ENCODE measurements around the gene ANXA8L1.
"Not testable (repeated sequence)": the region's sequence is repeated elsewhere in the genome, so short reads cannot be mapped to it uniquely, and the experiment has no call there.

The ANXA8L1 gene

DNA sequence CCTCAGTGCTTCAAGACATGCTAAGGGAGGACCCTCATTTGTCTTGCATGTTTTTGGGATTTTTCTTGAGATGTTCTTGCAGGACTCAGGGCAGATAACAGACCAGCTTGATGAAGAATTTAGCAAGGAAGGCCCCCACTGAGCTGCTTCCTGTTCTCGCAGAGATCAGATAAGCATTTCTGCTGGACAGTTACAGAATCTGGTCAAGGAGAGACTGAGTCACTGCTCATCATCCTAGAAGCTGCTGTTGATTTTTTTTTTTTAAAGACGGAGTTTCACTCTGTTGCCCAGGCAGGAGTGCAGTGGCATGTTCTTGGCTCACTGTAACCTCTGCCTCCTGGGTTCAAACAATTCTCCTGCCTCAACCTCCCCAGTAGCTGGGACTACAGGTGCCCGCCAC is 1.2 kb upstream of the ANXA8L1 start:
- not testable (repeated sequence) for H3K9me3 ChIP-seq (ENCODE audit: control insufficient read depth, low read length); H3K36me3 ChIP-seq (ENCODE audit: control insufficient read depth, insufficient read depth, low read length, severe bottlenecking); H3K4me3 ChIP-seq (ENCODE audit: low read length); H3K9ac ChIP-seq (ENCODE audit: low read length); H3K27me3 ChIP-seq (replicated peaks; ENCODE audit: control insufficient read depth, insufficient read depth, low read length); H3K4me1 ChIP-seq (ENCODE audit: control insufficient read depth, insufficient read depth, low read length); DNase-seq (ENCODE audit: low read depth)

DNA sequence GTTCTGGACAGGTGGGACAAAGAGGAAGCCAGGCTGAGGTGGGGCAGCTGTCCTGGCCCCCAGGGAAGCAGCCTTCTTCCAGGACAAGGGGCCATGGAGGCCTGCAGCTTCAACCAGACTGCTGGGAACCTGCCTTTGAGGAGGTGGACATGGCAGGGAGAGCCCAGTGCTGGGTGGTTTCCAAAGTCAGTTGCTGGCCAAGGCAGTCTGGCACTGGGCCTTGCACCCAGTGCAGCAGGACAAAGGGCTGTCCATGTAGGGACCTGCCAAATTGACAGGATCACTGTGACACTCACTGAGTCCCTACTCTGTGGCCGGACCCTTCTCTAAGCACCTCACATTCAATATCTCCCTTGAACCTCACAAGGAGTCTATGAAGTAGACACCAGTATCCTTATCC is 1.4 kb downstream of the ANXA8L1 start:
- H3K27me3 ChIP-seq (replicated peaks; ENCODE audit: control insufficient read depth, insufficient read depth, low read length); H3K9me3 ChIP-seq (ENCODE audit: control insufficient read depth, low read length); H3K4me3 ChIP-seq (ENCODE audit: low read length); H3K9ac ChIP-seq (ENCODE audit: low read length); H3K36me3 ChIP-seq (ENCODE audit: control insufficient read depth, insufficient read depth, low read length, severe bottlenecking); H3K4me1 ChIP-seq (ENCODE audit: control insufficient read depth, insufficient read depth, low read length); DNase-seq (ENCODE audit: low read depth): not testable (repeated sequence)

DNA sequence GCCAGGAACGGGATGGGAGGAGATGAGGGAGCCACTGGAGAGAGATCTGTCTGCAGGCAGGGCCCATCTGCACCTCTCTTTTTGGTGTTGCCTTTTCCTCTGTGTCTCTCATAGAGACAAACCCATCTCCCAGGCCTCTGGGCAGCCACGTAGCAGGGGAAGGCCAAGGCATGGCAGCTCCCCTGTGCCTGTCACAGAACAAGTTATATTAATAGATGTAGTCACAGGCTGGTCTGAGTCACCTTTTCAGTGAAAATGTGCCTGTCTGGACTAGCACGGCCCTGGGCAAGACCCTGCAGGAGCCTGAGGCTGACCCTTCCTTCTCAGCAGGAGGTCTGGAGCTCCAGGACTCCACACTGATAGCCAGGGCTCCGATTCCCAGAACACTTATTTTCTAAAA is 2.1 kb downstream of the ANXA8L1 start:
- DNase-seq (ENCODE audit: low read depth); H3K4me1 ChIP-seq (ENCODE audit: control insufficient read depth, insufficient read depth, low read length); H3K9me3 ChIP-seq (ENCODE audit: control insufficient read depth, low read length); H3K4me3 ChIP-seq (ENCODE audit: low read length); H3K36me3 ChIP-seq (ENCODE audit: control insufficient read depth, insufficient read depth, low read length, severe bottlenecking); H3K27me3 ChIP-seq (replicated peaks; ENCODE audit: control insufficient read depth, insufficient read depth, low read length); H3K9ac ChIP-seq (ENCODE audit: low read length): not testable (repeated sequence)

DNA sequence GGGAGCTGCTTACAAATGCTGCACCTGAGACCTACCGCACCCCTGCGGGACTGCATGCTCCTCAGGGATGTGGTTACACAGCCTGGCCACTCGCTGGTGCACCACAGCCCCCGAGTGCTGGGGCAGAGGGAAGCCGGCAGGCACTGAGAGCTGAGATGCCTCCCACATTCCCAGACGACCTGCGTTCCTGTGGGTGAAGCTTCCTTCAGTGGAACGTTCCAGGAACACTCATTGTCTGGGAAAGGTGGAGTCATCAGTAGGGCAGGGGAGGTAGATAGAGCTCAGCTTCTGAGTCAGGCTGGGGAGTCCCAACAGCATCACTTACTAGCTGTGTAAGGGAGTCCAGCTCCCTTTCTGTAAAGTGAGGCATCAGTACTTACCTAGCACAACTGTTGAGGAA is 2.5 kb downstream of the ANXA8L1 start:
- H3K4me3 ChIP-seq (ENCODE audit: low read length); H3K27me3 ChIP-seq (replicated peaks; ENCODE audit: control insufficient read depth, insufficient read depth, low read length); H3K9ac ChIP-seq (ENCODE audit: low read length); H3K4me1 ChIP-seq (ENCODE audit: control insufficient read depth, insufficient read depth, low read length); H3K9me3 ChIP-seq (ENCODE audit: control insufficient read depth, low read length); H3K36me3 ChIP-seq (ENCODE audit: control insufficient read depth, insufficient read depth, low read length, severe bottlenecking); DNase-seq (ENCODE audit: low read depth): not testable (repeated sequence)

DNA sequence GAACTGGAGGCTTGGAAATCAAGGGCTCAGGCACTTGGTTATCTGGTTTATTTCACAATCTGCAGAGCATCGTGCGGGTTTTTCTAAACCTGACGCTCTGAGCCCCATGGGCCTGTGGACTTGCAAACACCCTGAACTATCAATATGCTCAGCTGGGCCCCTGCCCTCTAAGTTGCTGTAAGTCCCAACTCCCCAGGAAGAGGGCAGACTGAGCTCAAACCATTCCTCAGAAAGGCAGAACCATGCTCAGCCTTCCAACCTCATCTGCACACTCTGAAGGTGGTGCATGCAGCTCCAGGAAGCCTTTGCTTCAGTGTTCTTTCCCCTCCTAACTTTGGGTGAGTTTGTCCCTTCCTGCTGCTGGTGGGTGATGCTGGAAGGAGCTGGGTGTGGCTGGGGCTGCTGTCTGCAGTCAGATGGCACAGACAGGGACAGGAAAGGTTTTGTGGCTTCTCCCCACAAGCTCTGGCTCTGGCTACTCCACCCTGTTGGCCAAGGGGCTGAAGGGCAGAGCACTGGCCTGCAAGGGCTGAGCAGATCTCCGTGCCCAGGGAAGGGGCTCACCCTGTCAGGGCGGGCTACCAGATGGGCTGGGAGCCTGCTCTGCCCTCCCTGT is 3.8 kb downstream of the ANXA8L1 start:
- H3K4me1 ChIP-seq (ENCODE audit: control insufficient read depth, insufficient read depth, low read length); DNase-seq (ENCODE audit: low read depth); H3K36me3 ChIP-seq (ENCODE audit: control insufficient read depth, insufficient read depth, low read length, severe bottlenecking); H3K9me3 ChIP-seq (ENCODE audit: control insufficient read depth, low read length); H3K4me3 ChIP-seq (ENCODE audit: low read length); H3K9ac ChIP-seq (ENCODE audit: low read length); H3K27me3 ChIP-seq (replicated peaks; ENCODE audit: control insufficient read depth, insufficient read depth, low read length): not testable (repeated sequence)

DNA sequence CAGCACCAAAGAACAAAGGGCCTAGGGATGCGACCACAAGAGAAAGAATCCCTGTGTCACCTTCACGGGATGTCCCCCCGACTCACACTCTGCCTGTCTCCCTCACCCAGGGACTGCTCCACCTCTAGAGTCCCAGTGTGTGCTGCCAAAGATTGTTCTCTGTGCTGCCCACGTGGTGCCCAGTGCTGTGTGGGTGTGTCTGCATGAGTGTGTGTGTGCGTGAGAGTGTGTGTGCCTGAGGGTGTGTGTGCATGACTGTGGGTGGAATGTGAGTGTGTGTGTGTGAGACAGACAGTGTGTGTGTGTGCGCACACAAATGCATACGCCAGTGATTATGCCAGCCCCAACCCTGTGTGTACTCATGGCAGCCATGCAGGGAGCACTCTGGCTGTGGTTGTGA is 10.3 kb downstream of the ANXA8L1 start:
- H3K36me3 ChIP-seq (ENCODE audit: control insufficient read depth, insufficient read depth, low read length, severe bottlenecking); H3K27me3 ChIP-seq (replicated peaks; ENCODE audit: control insufficient read depth, insufficient read depth, low read length); DNase-seq (ENCODE audit: low read depth); H3K9ac ChIP-seq (ENCODE audit: low read length); H3K4me1 ChIP-seq (ENCODE audit: control insufficient read depth, insufficient read depth, low read length); H3K9me3 ChIP-seq (ENCODE audit: control insufficient read depth, low read length); H3K4me3 ChIP-seq (ENCODE audit: low read length): not testable (repeated sequence)

DNA sequence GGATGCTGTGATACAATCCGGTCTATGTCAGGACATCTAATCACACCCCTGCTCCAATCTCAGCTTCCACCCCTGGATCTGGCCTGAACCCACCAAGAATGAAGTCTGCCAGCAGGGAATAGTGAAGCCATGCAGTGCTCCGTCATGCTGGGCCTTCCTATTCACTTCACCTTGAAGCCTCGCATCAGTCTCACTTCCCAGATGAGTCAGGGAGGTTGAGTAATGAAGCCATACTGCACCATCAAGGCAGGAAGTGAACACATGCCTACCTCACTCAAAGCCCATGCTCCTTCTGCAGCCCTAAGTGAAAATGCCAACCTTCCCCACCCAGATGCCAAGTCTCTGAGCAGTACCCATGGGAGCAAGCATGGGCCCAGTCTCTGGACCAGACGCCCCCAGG is 11.1 kb downstream of the ANXA8L1 start:
- DNase-seq (ENCODE audit: low read depth); H3K4me1 ChIP-seq (ENCODE audit: control insufficient read depth, insufficient read depth, low read length); H3K9me3 ChIP-seq (ENCODE audit: control insufficient read depth, low read length); H3K4me3 ChIP-seq (ENCODE audit: low read length); H3K36me3 ChIP-seq (ENCODE audit: control insufficient read depth, insufficient read depth, low read length, severe bottlenecking); H3K9ac ChIP-seq (ENCODE audit: low read length); H3K27me3 ChIP-seq (replicated peaks; ENCODE audit: control insufficient read depth, insufficient read depth, low read length): not testable (repeated sequence)

DNA sequence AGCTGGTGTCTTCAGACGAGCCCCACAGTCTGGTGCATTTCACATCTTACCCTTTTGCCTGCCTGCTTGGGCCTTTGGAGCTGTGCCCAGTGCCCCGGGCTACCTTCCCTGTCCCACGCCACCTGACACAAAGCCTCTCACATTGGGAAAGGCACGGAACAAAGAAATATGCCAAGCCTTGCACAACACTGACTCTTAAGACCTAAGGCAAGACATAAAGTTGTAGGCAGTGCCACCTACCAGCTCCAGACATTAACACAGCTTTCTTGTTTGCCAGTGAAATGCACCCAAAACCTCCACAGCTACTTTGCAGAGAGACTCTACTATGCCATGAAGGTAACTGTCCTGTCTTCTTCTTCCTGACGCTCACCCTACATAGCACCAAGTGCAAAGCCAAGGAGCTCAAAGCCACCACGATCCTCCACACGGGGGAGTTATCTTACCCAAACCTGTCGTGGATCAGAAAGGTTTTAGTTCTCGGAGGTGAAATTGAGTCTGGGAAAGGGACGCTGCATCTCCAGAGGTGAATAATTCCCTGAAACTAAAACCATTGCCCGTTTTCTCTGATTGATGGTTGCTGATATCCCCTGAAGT is 11.8 kb downstream of the ANXA8L1 start:
- H3K9ac ChIP-seq (ENCODE audit: low read length); H3K4me1 ChIP-seq (ENCODE audit: control insufficient read depth, insufficient read depth, low read length); H3K4me3 ChIP-seq (ENCODE audit: low read length); H3K36me3 ChIP-seq (ENCODE audit: control insufficient read depth, insufficient read depth, low read length, severe bottlenecking); DNase-seq (ENCODE audit: low read depth); H3K9me3 ChIP-seq (ENCODE audit: control insufficient read depth, low read length); H3K27me3 ChIP-seq (replicated peaks; ENCODE audit: control insufficient read depth, insufficient read depth, low read length): not testable (repeated sequence)

DNA sequence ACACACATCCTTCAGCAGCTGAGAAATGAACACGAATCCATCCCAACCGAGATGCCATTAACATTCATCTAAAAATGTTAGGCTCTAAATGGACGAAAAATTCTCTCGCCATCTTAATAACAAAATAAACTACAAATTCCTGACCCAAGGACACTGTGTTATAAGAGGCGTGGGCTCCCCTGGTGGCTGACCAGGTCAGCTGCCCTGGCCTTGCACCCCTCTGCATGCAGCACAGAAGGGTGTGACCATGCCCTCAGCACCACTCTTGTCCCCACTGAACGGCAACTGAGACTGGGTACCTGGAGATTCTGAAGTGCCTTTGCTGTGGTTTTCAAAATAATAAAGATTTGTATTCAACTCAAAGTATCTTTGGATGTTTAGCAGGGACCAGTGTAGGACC is 15.8 kb downstream of the ANXA8L1 start:
- DNase-seq (ENCODE audit: low read depth) = not testable (repeated sequence)

DNA sequence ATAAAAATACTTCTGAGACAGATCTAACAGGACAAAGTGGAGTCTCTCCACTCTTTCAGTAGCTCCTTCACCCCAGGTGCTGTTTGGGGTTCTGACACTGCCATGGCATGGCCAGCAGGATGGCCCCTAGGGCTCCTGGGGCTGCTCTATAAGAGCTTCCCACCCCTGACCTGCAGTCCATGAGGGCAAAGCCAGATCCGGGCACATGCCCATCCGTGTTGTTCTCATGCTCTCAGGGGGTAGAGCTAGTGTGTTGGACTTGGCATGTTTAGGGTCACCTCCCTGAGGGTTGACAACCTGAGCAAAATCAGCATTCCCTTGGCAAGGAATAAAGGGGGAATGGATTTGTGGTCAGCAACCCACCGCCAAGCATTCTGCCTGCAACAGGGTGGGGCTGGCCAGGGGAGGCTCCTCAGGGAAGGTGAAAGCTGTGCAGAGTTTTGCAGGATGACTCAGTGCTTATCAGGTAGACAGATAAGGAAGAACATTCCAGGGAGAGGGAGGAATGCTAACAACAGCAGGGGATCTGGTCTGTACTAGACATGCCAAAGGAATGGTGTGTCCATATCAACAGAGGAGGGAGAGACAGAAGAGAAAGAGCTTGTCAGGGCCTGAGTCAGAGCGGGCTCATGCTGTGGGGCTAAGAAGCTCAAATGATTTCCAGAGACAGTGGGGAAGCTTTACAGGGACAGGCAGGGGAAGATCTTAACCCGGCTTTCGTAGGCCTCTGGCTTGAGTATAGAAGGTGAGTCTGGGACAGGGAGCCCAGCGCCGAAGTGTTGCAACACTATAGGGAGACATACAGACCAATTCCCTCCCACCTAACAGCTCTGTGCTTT is 21.1 kb downstream of the ANXA8L1 start:
- H3K9me3 ChIP-seq (ENCODE audit: control insufficient read depth, low read length); H3K4me1 ChIP-seq (ENCODE audit: control insufficient read depth, insufficient read depth, low read length); H3K9ac ChIP-seq (ENCODE audit: low read length); H3K36me3 ChIP-seq (ENCODE audit: control insufficient read depth, insufficient read depth, low read length, severe bottlenecking); H3K27me3 ChIP-seq (replicated peaks; ENCODE audit: control insufficient read depth, insufficient read depth, low read length); H3K4me3 ChIP-seq (ENCODE audit: low read length): not testable (repeated sequence)
- peak; percentile 48 for DNase-seq (ENCODE audit: low read depth)

More for the DNA sequence above, 15.8 kb downstream of the ANXA8L1 start:
- H3K36me3 ChIP-seq (ENCODE audit: control insufficient read depth, insufficient read depth, low read length, severe bottlenecking); H3K4me3 ChIP-seq (ENCODE audit: low read length); H3K27me3 ChIP-seq (replicated peaks; ENCODE audit: control insufficient read depth, insufficient read depth, low read length); H3K9me3 ChIP-seq (ENCODE audit: control insufficient read depth, low read length); H3K9ac ChIP-seq (ENCODE audit: low read length); H3K4me1 ChIP-seq (ENCODE audit: control insufficient read depth, insufficient read depth, low read length): not testable (repeated sequence)

DNA sequence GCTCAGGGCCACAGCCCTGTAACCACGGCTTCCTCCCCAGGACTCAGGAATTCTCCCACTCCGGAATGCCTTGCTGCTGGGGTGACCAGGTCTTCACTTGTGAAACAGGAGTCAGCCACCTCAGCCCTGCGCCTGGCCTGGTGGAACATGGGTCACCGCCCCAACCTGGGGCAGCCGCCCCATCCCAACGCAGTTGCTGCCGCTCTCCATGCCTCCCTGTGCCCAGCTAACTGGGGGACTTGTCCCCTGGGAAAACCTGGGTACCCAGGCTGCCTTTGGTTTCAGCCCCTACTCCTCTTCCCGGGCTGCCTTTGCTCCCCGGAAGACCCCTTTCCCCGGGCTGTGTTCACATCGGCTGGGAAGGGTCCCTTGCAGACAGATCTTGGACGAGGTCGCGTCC is 22.2 kb downstream of the ANXA8L1 start:
- not testable (repeated sequence) for H3K4me3 ChIP-seq (ENCODE audit: low read length); DNase-seq (ENCODE audit: low read depth); H3K9me3 ChIP-seq (ENCODE audit: control insufficient read depth, low read length)

More for the DNA sequence above, 22.2 kb downstream of the ANXA8L1 start:
- H3K36me3 ChIP-seq (ENCODE audit: control insufficient read depth, insufficient read depth, low read length, severe bottlenecking); H3K9ac ChIP-seq (ENCODE audit: low read length); H3K27me3 ChIP-seq (replicated peaks; ENCODE audit: control insufficient read depth, insufficient read depth, low read length); H3K4me1 ChIP-seq (ENCODE audit: control insufficient read depth, insufficient read depth, low read length): not testable (repeated sequence)

Measured in adipocyte (in vitro differentiated cells).